Measurements from ENCODE around the gene CYBRD1.

DNA sequence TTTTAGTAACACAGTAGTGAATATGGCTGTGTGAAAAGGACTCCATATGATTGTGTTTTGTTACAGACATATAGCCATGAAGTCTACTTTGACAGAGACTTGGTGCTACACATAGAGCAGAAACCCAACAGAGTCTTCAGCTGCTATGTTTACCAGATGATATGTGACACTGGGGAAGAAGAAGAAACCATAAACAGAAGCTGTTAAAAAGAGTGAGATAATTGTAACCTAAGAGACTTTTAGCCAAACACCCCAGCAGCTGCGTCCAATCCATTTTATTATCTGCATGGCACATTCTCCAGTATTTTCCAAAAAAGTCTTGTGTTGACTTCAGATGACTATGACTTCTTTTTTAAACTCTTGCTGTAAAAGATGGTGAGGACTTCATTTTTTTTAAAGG lies 41.4 kb upstream of the CYBRD1 start:
- TF ChIP-seq CTCF (IDR thresholded peaks at IDR 0.05) (no peak), POLR2A (IDR thresholded peaks at IDR 0.05) (no peak), EP300 (IDR thresholded peaks at IDR 0.05) (no peak)

Data from ovary (tissue), 3 donors.